Gastrocnemius medialis (tissue), 4 donors: ENCODE results near the gene LDLRAD4. TPM values are rescaled to one million over a fixed set of nuclear protein-coding genes. Genes with fewer than 3 reads are reported as not detected.

Experiments used
- ATAC-seq, 2 donors: fragments of 150-250 bp; one replicate each; pipeline ENCODE4 v1.9.1; 2016
- DNase-seq, 2 donors: peaks; one replicate each; pipeline ENCODE4 v3.0.0-alpha.2; 2019
- H3K27ac ChIP-seq, 4 donors: fragments of 200-600 bp; sonication (generic); 1 replicate in 1 of 4; 2 replicates in 3 of 4; pipeline ENCODE4 v1.5.1; 2016 to 2018; ENCODE audit warnings: mild to moderate bottlenecking in 2 of 4, moderate library complexity in 1 of 4
- H3K27me3 ChIP-seq, 3 donors: fragments of 200-600 bp; sonication (generic) in 2 of 3; 1 replicate in 1 of 3; 2 replicates in 2 of 3; pipeline versions ENCODE4 v1.5.1 to v1.6.0; 2016 to 2019; ENCODE audit warnings: mild to moderate bottlenecking in 1 of 3, moderate library complexity in 1 of 3
- H3K36me3 ChIP-seq, 2 donors: fragments of 200-600 bp; sonication (generic) in 1 of 2; one replicate each; pipeline ENCODE4 v1.5.1; 2017 to 2018
- H3K4me1 ChIP-seq, 2 donors: fragments of 200-600 bp; sonication (generic) in 1 of 2; one replicate each; pipeline ENCODE4 v1.5.1; 2016 to 2017; ENCODE audit warnings: mild to moderate bottlenecking in 2 of 2
- H3K4me3 ChIP-seq, 4 donors: fragments of 200-600 bp; sonication (generic) in 3 of 4; 1 replicate in 1 of 4; 2 replicates in 3 of 4; pipeline ENCODE4 v1.5.1; 2016 to 2019; ENCODE audit warnings: mild to moderate bottlenecking in 2 of 4
- H3K9me3 ChIP-seq, 3 donors: fragments of 200-600 bp; sonication (generic) in 2 of 3; 1 replicate in 1 of 3; 2 replicates in 2 of 3; pipeline ENCODE4 v1.5.1; 2016 to 2019
- POLR2A ChIP-seq, 2 donors: fragments of 450-650 bp; IDR thresholded peaks; one replicate each; pipeline ENCODE4 v1.6.1; 2017; ENCODE audit warnings: antibody characterized with exemption in 2 of 2, mild to moderate bottlenecking in 2 of 2, moderate library complexity in 2 of 2
- in situ Hi-C, 4 donors: fragments of 200-750 bp; cut with MboI; loops; one replicate each; pipeline versions ENCODE4 v1.15.0 to v1.8.0; 2017; ENCODE audit warnings: low sequenced_read_pairs in 4 of 4
- intact Hi-C: fragments of 100-400 bp; cut with DNase I; formaldehyde crosslinking; loops from one replicate; pipeline ENCODE4 v1.15.1; 2023; ENCODE audit warnings: low total_unique reads
- total RNA-seq, 4 donors: library from RNA; depleted of rRNA; stranded (reverse); fragments of >200 nt; gene quantifications; one replicate each; pipeline versions ENCODE4 v1.1.0 to v1.2.3, GENCODE V29; 2016
- TF ChIP-seq, protein P1 (sequence below), 5 experiments: fragments of 450-650 bp in 3 of 5; fragments of 200-600 bp in 2 of 5; sonication (generic) in 2 of 5; IDR thresholded peaks in 4 of 5; conservative IDR thresholded peaks in 1 of 5; 1 replicate in 4 of 5; 2 replicates in 1 of 5; pipeline ENCODE4 v1.5.1; 2016 to 2019; ENCODE audit warnings: antibody characterized with exemption in 5 of 5, mild to moderate bottlenecking in 3 of 5, moderate library complexity in 3 of 5

LDLRAD4 gene
- total RNA-seq, 4 donors from 2014 or later = 3.9 to 11.1 (median 6.5) TPM

DNA sequence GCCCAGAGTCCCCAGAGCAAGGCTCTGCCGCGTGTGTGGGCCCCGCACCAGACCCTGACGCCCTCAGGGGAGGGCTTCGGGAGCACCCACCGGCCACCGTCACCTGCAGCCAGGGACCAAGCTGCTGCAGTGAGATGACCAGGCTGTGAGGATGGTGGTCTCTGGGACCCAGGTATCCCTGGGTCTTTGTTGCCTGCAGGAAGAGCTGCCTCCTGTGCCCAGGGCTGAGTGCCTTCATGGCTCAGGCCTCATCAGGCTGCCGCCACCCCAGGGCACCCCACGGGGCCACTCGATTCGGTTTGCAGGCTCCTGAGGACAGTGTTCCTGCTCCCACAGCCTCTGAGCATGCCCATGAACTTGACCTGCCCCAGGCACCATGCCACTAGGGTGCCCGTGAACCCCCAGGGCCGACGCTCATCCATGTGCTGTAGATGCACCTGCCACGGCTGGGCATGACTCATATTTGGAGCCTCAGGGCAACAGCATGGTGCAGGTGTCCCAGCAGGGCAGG lies 398.0 kb downstream of the LDLRAD4 start:
- Histone ChIP-seq H3K36me3 (peaks cover 0 to 4% of the 10 kb centered on the region in 2 donors), H3K27me3 (no peaks in the 10 kb centered on the region), H3K4me1 (peaks cover 21 to 22% of the 10 kb centered on the region in 2 donors), H3K4me3 (no peak overlapping the region), H3K27ac (no peak overlapping the region), H3K9me3 (no peaks in the 10 kb centered on the region)
- DNase-seq (no peak), ATAC-seq (no peak)
- in situ Hi-C loops = no loop called here
- TF ChIP-seq POLR2A (IDR thresholded peaks at IDR 0.05) = no peak
- intact Hi-C loops = no loop called here

DNA sequence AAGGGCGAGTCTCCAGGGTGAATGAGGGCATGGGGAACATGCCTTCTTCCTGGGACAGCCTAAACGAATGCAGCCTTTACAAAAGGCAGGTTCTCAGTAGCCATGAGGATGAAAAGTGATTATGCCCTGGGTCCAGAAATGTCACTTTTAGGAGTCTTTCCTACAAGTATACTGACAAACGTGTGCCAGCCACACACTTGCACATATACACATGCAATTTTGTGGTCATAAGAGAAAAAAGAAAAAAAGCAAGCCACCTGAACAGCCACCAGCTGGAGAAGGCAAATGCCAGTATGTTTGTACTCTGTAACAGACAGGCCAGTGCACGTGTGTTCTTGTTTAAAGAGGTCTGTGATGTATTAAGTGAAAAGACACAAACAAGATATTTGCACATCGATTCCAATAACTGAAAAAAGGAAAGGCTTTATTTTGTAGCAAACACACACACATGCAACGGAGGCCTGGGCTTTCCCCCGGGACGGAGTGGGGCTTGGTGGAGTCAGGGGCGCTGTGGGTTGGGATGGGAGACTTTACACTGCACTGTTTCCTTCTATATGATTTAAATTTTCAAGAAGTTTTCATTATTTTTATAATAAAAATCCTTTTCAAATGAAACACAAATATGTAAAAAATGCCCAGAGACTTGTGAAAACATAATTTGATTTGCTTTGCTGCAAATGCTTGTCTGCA lies 399.4 kb downstream of the LDLRAD4 start:
- H3K27ac ChIP-seq = no peak overlapping the region
- H3K4me1 ChIP-seq = peaks cover 16 to 22% of the 10 kb centered on the region in 2 donors

DNA sequence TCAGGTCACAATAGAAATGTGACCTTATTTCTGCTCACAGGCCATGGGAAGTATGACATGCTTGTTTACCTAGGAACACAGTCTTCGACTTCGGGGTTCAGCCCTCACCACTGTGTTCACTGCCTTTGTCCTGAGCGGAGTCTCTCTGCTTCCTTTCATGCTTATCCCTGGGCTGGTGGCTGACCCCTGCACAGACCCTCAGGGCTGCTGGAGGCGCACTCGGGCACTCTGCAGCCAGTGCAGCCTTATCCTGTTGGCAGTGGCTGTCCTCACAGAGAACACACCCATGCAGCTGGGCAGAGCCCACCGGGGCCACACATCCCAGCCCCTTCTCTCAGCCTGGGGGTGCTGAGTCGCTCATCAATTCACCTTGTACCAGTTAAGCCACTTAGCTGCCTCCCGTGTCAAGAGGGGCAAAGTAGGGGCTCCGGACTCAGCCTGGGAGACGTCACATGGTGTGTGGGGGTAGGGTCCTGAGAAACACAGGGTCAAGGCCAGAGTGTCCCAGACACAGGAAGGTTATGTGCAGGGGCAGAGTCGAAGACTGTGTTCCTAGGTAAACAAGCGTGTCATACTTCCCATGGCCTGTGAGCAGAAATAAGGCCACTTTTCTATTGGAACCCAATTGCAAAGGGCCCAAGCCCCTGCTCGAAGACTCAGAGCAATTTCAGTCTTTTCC lies 400.3 kb downstream of the LDLRAD4 start:
- intact Hi-C loops = no loop called here
- in situ Hi-C loops = no loop called here
- Histone ChIP-seq H3K9me3 (no peaks in the 10 kb centered on the region), H3K27me3 (no peaks in the 10 kb centered on the region), H3K36me3 (peaks cover 0 to 4% of the 10 kb centered on the region in 2 donors), H3K4me1 (peaks cover 16 to 22% of the 10 kb centered on the region in 2 donors), H3K4me3 (no peak overlapping the region), H3K27ac (no peak overlapping the region)
- no peak for TF ChIP-seq POLR2A (IDR thresholded peaks at IDR 0.05)
- TF ChIP-seq, protein P1, sequence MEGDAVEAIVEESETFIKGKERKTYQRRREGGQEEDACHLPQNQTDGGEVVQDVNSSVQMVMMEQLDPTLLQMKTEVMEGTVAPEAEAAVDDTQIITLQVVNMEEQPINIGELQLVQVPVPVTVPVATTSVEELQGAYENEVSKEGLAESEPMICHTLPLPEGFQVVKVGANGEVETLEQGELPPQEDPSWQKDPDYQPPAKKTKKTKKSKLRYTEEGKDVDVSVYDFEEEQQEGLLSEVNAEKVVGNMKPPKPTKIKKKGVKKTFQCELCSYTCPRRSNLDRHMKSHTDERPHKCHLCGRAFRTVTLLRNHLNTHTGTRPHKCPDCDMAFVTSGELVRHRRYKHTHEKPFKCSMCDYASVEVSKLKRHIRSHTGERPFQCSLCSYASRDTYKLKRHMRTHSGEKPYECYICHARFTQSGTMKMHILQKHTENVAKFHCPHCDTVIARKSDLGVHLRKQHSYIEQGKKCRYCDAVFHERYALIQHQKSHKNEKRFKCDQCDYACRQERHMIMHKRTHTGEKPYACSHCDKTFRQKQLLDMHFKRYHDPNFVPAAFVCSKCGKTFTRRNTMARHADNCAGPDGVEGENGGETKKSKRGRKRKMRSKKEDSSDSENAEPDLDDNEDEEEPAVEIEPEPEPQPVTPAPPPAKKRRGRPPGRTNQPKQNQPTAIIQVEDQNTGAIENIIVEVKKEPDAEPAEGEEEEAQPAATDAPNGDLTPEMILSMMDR (IDR thresholded peaks at IDR 0.05 in 4 of 5, conservative IDR thresholded peaks at IDR 0.05 in 1 of 5) = no peak
- ATAC-seq = no peak
- DNase-seq = no peak

More for the DNA sequence above, 399.4 kb downstream of the LDLRAD4 start:
- ATAC-seq = no peak
- no peak for DNase-seq
- in situ Hi-C loops = no loop called here
- Histone ChIP-seq H3K9me3 (no peaks in the 10 kb centered on the region), H3K36me3 (peaks cover 0 to 4% of the 10 kb centered on the region in 2 donors), H3K4me3 (no peak overlapping the region), H3K27me3 (no peaks in the 10 kb centered on the region)
- TF ChIP-seq, protein P1 (IDR thresholded peaks at IDR 0.05 in 4 of 5, conservative IDR thresholded peaks at IDR 0.05 in 1 of 5) = no peak
- TF ChIP-seq POLR2A (IDR thresholded peaks at IDR 0.05) = no peak
- intact Hi-C loops = no loop called here

DNA sequence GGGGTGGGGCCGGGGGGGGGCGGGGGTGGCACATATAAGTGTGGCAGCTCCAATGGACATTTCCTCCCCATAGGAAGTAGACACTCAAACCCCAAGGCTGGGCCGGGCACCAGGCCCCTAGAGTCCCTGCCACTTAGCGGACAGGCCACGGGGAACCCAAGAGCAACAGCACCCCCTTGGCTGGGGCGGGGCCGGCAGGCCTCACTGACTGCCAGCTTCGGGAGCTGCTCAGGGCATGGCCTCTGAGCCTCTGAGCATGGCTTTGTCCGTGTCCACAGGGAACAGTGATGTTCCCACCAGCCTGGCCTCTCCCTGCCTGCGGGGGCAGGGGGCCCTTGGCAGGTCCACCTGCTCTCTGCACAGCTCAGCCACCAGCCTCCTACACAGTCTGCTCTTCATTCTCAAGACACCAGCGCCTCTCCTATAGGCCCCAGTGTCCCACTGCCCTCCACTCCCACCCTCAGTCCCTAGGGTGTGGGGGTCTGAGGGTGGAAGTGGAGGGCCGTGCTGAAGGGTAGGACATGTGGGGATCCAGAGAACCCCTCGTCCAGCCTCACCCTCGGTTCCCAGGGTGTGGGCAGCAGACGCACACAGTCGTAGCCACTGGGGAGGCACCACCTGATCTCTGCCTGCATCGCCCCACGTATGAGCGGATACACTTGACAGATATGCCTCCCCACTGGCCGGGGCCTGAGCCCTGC lies 401.1 kb downstream of the LDLRAD4 start:
- intact Hi-C loops (no loop called here), in situ Hi-C loops (no loop called here)
- no peak for ATAC-seq
- Histone ChIP-seq H3K27ac (no peak overlapping the region), H3K9me3 (no peaks in the 10 kb centered on the region), H3K4me3 (no peak overlapping the region), H3K4me1 (peaks cover 15 to 17% of the 10 kb centered on the region in 2 donors), H3K27me3 (no peaks in the 10 kb centered on the region), H3K36me3 (peaks cover 0 to 4% of the 10 kb centered on the region in 2 donors)
- TF ChIP-seq, protein P1 (IDR thresholded peaks at IDR 0.05 in 4 of 5, conservative IDR thresholded peaks at IDR 0.05 in 1 of 5) = no peak
- no peak for TF ChIP-seq POLR2A (IDR thresholded peaks at IDR 0.05)
- DNase-seq = no peak
